OCI-LY7 (cell line): Measurements from ENCODE around the gene LCAT. TPM values are rescaled to one million over a fixed set of nuclear protein-coding genes. Genes with fewer than 3 reads are reported as not detected.

ENCODE experiments used
- BruUV-seq: library from RNA; stranded (reverse); fragments of 400-500 nt; replicated peaks from 2 replicates; lab custom pipeline; 2021; lab: Mats Ljungman, UMichigan
- CTCF ChIA-PET: fragments of 300-600 bp; sonication (Branson Sonifier 250); formaldehyde crosslinking; loops from one replicate; lab custom pipeline; 2022; ENCODE audit warnings: antibody characterized with exemption; ENCODE audit not compliant: unreplicated experiment; lab: Charles Lee
- POLR2A ChIA-PET: fragments of 300-600 bp; sonication (Branson Sonifier 250); formaldehyde crosslinking; loops from one replicate; lab custom pipeline; 2022; ENCODE audit warnings: antibody characterized with exemption; lab: Charles Lee
- DNase-seq: peaks from one replicate; pipeline ENCODE4 v3.0.0-alpha.2; 2015; ENCODE audit warnings: low spot score
- H2AFZ ChIP-seq: fragments of 200-600 bp; sonication (generic), shearing (Covaris generic); 2 replicates; pipeline ENCODE4 v1.6.1; 2014; ENCODE audit warnings: mild to moderate bottlenecking, antibody characterized with exemption, low read length, moderate library complexity
- H3K27ac ChIP-seq: fragments of 200-600 bp; sonication (generic); 2 replicates; pipeline ENCODE4 v1.5.1; 2014; ENCODE audit warnings: mixed run types, low read depth, mild to moderate bottlenecking, moderate library complexity, low read length, inconsistent platforms; ENCODE audit not compliant: poor library complexity, severe bottlenecking
- H3K36me3 ChIP-seq: fragments of 200-600 bp; sonication (generic); 2 replicates; pipeline ENCODE4 v1.6.1; 2014; ENCODE audit warnings: mild to moderate bottlenecking, antibody characterized with exemption, low read length, moderate library complexity, mixed read lengths; ENCODE audit not compliant: insufficient read depth
- H3K4me1 ChIP-seq: fragments of 200-600 bp; sonication (generic); 2 replicates; pipeline ENCODE4 v1.5.1; 2014; ENCODE audit warnings: mild to moderate bottlenecking, low read length; ENCODE audit not compliant: insufficient read depth, poor library complexity, severe bottlenecking
- H3K4me2 ChIP-seq: fragments of 200-600 bp; sonication (generic); 2 replicates; pipeline ENCODE4 v1.6.1; 2014; ENCODE audit warnings: mild to moderate bottlenecking, low read length
- H3K4me3 ChIP-seq: fragments of 200-600 bp; sonication (generic); 2 replicates; pipeline ENCODE4 v1.5.1; 2014; ENCODE audit warnings: mild to moderate bottlenecking, low read depth, low read length; ENCODE audit not compliant: poor library complexity, severe bottlenecking
- H3K79me2 ChIP-seq: fragments of 200-600 bp; sonication (generic); 2 replicates; pipeline ENCODE4 v1.6.1; 2016; ENCODE audit warnings: low read depth, mild to moderate bottlenecking, low read length, moderate library complexity, mixed read lengths; ENCODE audit not compliant: insufficient read depth
- H3K9me2 ChIP-seq: fragments of 200-600 bp; sonication (generic); 2 replicates; pipeline ENCODE4 v1.6.1; 2016; ENCODE audit warnings: mild to moderate bottlenecking, low read length, mixed read lengths; ENCODE audit not compliant: insufficient read depth
- H3K9me3 ChIP-seq: fragments of 200-600 bp; sonication (generic); 2 replicates; pipeline ENCODE4 v1.6.1; 2014; ENCODE audit warnings: mild to moderate bottlenecking, mixed run types, low read length, mixed read lengths
- H4K20me1 ChIP-seq: fragments of 200-600 bp; sonication (generic); 2 replicates; pipeline ENCODE4 v1.6.1; 2014; ENCODE audit warnings: mild to moderate bottlenecking, antibody characterized with exemption, low read length, moderate library complexity, mixed read lengths; ENCODE audit not compliant: insufficient read depth
- EZH2phosphoT487 ChIP-seq: fragments of 200-600 bp; sonication (generic); IDR thresholded peaks from 2 replicates; pipeline ENCODE4 v1.6.1; 2018; ENCODE audit warnings: low read depth, borderline replicate concordance, mild to moderate bottlenecking, mixed run types, antibody characterized with exemption, low read length, moderate library complexity, mixed read lengths
- intact Hi-C: fragments of 100-400 bp; cut with micrococcal nuclease; formaldehyde crosslinking; loops from one replicate; pipeline ENCODE4 v1.10.0; 2022; ENCODE audit not compliant: unreplicated experiment
- total RNA-seq, 2 experiments: library from RNA; depleted of rRNA in 1 of 2; stranded (reverse); fragments of >200 nt in 1 of 2; shearing (Covaris generic) in 1 of 2; gene quantifications; 2 replicates each; pipeline ENCODE4 v1.2.3, GENCODE V29; 2014 to 2022
- TF ChIP-seq, protein P1 (sequence below): fragments of 200-600 bp; sonication (generic); conservative IDR thresholded peaks from 2 replicates; pipeline ENCODE4 v1.5.1; 2014; ENCODE audit warnings: mild to moderate bottlenecking, antibody characterized with exemption, low read length, moderate library complexity, mixed read lengths

The LCAT gene
- total RNA-seq, 2 experiments from 2014 or later = 4.4 to 9.8 TPM

DNA sequence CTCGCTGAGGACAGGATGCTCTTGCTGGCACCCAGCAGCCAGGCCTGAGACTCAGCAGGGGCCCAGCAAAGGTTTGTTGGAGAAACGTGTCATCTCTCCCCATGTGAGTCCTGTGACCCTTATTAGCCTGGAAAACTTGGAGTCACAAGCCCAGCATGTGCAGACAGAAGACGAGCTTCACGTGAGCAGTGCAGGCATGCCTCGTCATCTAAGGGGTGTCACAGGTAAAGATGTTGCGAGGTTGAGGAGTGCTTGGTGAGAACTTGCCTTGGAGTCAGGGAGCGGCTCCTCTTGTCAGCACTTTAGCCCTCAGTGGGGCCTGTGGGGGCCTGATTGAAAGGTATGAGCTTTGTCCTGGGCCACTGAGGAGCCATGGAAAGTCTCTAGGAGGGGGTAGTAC lies 10.1 kb downstream of the LCAT start:
- peaks cover 21% of the 10 kb centered on the region for H3K4me1 ChIP-seq
- no peak overlapping the region for H3K4me2 ChIP-seq
- H4K20me1 ChIP-seq = no peaks in the 10 kb centered on the region
- ChIA-PET CTCF (interaction anchor here (0.5 to 0.6 kb wide), 2 partner anchors 13 to 809 kb away, joined by 3 read pairs; no protein-coding TSS in a partner anchor), POLR2A (interaction anchor here (0.5 to 0.6 kb wide), 2 partner anchors 114 to 126 kb away, joined by 3 to 5 read pairs; no protein-coding TSS in a partner anchor)
- no peak overlapping the region for H3K27ac ChIP-seq
- TF ChIP-seq EZH2phosphoT487 = no peak
- TF ChIP-seq, protein P1, sequence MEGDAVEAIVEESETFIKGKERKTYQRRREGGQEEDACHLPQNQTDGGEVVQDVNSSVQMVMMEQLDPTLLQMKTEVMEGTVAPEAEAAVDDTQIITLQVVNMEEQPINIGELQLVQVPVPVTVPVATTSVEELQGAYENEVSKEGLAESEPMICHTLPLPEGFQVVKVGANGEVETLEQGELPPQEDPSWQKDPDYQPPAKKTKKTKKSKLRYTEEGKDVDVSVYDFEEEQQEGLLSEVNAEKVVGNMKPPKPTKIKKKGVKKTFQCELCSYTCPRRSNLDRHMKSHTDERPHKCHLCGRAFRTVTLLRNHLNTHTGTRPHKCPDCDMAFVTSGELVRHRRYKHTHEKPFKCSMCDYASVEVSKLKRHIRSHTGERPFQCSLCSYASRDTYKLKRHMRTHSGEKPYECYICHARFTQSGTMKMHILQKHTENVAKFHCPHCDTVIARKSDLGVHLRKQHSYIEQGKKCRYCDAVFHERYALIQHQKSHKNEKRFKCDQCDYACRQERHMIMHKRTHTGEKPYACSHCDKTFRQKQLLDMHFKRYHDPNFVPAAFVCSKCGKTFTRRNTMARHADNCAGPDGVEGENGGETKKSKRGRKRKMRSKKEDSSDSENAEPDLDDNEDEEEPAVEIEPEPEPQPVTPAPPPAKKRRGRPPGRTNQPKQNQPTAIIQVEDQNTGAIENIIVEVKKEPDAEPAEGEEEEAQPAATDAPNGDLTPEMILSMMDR = no peak
- H3K79me2 ChIP-seq = peaks cover 4% of the 10 kb centered on the region; the same call in 1 of the 2 replicates
- no peak for DNase-seq
- H2AFZ ChIP-seq = no peak overlapping the region
- H3K9me2 ChIP-seq = no peaks in the 10 kb centered on the region
- BruUV-seq = no TSS peak
- H3K9me3 ChIP-seq = no peaks in the 10 kb centered on the region
- H3K36me3 ChIP-seq = peaks cover 45% of the 10 kb centered on the region
- intact Hi-C loops = no loop called here
- no peak overlapping the region for H3K4me3 ChIP-seq

DNA sequence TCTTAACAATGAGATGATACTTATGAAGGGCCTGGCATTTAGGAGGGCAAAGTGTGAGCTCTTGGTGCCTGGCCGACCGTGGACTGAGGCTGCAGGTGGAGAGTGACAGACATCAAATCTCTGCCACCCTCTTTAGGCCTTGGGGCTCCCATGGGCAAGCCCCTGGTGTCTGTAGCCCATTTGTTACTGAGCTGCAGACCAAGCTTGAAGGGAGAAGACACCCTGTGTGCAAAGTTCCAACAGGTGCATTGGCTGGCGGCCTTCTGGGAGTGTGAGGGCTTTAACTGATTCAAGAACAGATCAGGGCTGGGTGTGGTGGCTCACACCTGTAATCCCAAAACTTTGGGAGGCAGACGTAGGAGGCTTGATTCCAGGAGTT lies 11.5 kb downstream of the LCAT start:
- H3K4me1 ChIP-seq = peaks cover 20% of the 10 kb centered on the region
- H3K4me2 ChIP-seq = no peak overlapping the region
- no peak for TF ChIP-seq EZH2phosphoT487
- TF ChIP-seq, protein P1 = no peak
- intact Hi-C loops = no loop called here
- no peak overlapping the region for H3K4me3 ChIP-seq
- H2AFZ ChIP-seq = no peak overlapping the region
- CTCF ChIA-PET = interaction anchor here (0.9 kb wide), 1 partner anchor 36 kb away, joined by 3 read pairs; no protein-coding TSS in a partner anchor
- peaks cover 4% of the 10 kb centered on the region; the same call in 1 of the 2 replicates for H4K20me1 ChIP-seq
- peaks cover 4% of the 10 kb centered on the region; the same call in 1 of the 2 replicates for H3K79me2 ChIP-seq
- H3K9me2 ChIP-seq = no peaks in the 10 kb centered on the region
- no peak overlapping the region for H3K27ac ChIP-seq
- no peak for DNase-seq
- no peaks in the 10 kb centered on the region for H3K9me3 ChIP-seq
- peaks cover 55% of the 10 kb centered on the region for H3K36me3 ChIP-seq
- no TSS peak for BruUV-seq
- POLR2A ChIA-PET = interaction anchor here (1.0 kb wide), 1 partner anchor 313 kb away, joined by 5 read pairs; the partner anchor contains the start of gene PLA2G15
